K562 (cell line): ENCODE data around the gene CLCN6. TPM values are rescaled to one million over a fixed set of nuclear protein-coding genes. Genes with fewer than 3 reads are reported as not detected.

Source experiments
- CAMTA2 ChIP-seq: fragments of 250-450 bp; sonication (Bioruptor Pico); conservative IDR thresholded peaks from 2 replicates; pipeline ENCODE4 v1.5.1; 2022
- CBX3 ChIP-seq, 2 experiments: IDR thresholded peaks; 1 replicate in 1 of 2; 2 replicates in 1 of 2; pipeline ENCODE4 v1.6.1; 2012; ENCODE audit warnings: inconsistent platforms in 2 of 2, low read length in 2 of 2, borderline replicate concordance in 1 of 2, control low read depth in 1 of 2
- CCNT2 ChIP-seq: IDR thresholded peaks from 2 replicates; pipeline ENCODE4 v1.6.1; 2011; ENCODE audit warnings: borderline replicate concordance, low read depth, mild to moderate bottlenecking, moderate library complexity, mixed read lengths, low read length; ENCODE audit not compliant: insufficient read length; ENCODE audit errors: extremely low read depth
- CREM ChIP-seq: IDR thresholded peaks from 2 replicates; pipeline ENCODE4 v1.6.1; 2014; ENCODE audit warnings: antibody characterized with exemption, low read depth
- EHMT2 ChIP-seq: fragments of 450-650 bp; IDR thresholded peaks from 2 replicates; pipeline ENCODE4 v1.6.1; 2018; ENCODE audit warnings: antibody characterized with exemption
- KAT8 ChIP-seq: fragments of 450-650 bp; IDR thresholded peaks from 2 replicates; pipeline ENCODE4 v1.6.1; 2016; ENCODE audit warnings: low read depth, mild to moderate bottlenecking
- MAZ ChIP-seq, 2 experiments: fragments of 450-650 bp in 1 of 2; sonication (generic) in 1 of 2; formaldehyde crosslinking; IDR thresholded peaks in 1 of 2; conservative IDR thresholded peaks in 1 of 2; 2 replicates each; pipeline versions ENCODE4 v1.4.0 to v1.5.0; 2020; ENCODE audit warnings: mild to moderate bottlenecking in 1 of 2, missing genetic modification reagents in 1 of 2
- MBD2 ChIP-seq: sonication (generic); IDR thresholded peaks from 2 replicates; pipeline ENCODE4 v1.6.1; 2016; ENCODE audit warnings: low read depth, borderline replicate concordance
- MYC ChIP-seq, 2 experiments: fragments of 250-450 bp in 1 of 2; sonication (Bioruptor Pico) in 1 of 2; IDR thresholded peaks; 2 replicates each; pipeline versions ENCODE4 v1.5.1 to v1.6.1; 2012 to 2021; ENCODE audit warnings: low read depth in 2 of 2, borderline replicate concordance in 1 of 2, improper control_type of control experiment in 1 of 2, low read length in 1 of 2, mild to moderate bottlenecking in 1 of 2, moderate library complexity in 1 of 2
- NFE2L1 ChIP-seq: fragments of 450-650 bp; IDR thresholded peaks from 2 replicates; pipeline ENCODE4 v1.6.1; 2016; ENCODE audit warnings: missing genetic modification characterization, low read depth, mild to moderate bottlenecking, missing compliant biosample characterization, moderate library complexity, borderline replicate concordance
- NR4A1 ChIP-seq, 2 experiments: fragments of 250-450 bp in 1 of 2; fragments of 450-650 bp in 1 of 2; sonication (Bioruptor Pico) in 1 of 2; IDR thresholded peaks; 2 replicates each; pipeline versions ENCODE4 v1.4.0 to v1.6.1; 2016 to 2020; ENCODE audit warnings: mild to moderate bottlenecking in 2 of 2, missing compliant biosample characterization in 1 of 2, missing genetic modification characterization in 1 of 2, moderate library complexity in 1 of 2
- POLR2B ChIP-seq: fragments of 450-650 bp; IDR thresholded peaks from 2 replicates; pipeline ENCODE4 v1.6.1; 2018; ENCODE audit warnings: low read depth; ENCODE audit not compliant: partially characterized antibody
- RBFOX2 ChIP-seq: fragments of 200-400 bp; formaldehyde crosslinking; IDR thresholded peaks from 2 replicates; pipeline ENCODE4 v1.6.1; 2017; ENCODE audit warnings: low read depth, mild to moderate bottlenecking, low read length, moderate library complexity
- RBM22 ChIP-seq: fragments of 200-400 bp; formaldehyde crosslinking; IDR thresholded peaks from 2 replicates; pipeline ENCODE4 v1.6.1; 2018; ENCODE audit warnings: low read length, low read depth; ENCODE audit not compliant: poor library complexity, severe bottlenecking
- TAF15 ChIP-seq: fragments of 200-400 bp; formaldehyde crosslinking; IDR thresholded peaks from 2 replicates; pipeline ENCODE4 v1.6.1; 2017; ENCODE audit warnings: mild to moderate bottlenecking, low read depth, low read length, moderate library complexity
- XRCC5 ChIP-seq: fragments of 200-400 bp; formaldehyde crosslinking; IDR thresholded peaks from 2 replicates; pipeline ENCODE4 v1.6.1; 2017; ENCODE audit warnings: low read depth, mild to moderate bottlenecking, low read length
- ZKSCAN8 ChIP-seq: fragments of 200-800 bp; sonication (Bioruptor generic); IDR thresholded peaks from 2 replicates; pipeline ENCODE4 v1.6.1; 2016; ENCODE audit warnings: missing genetic modification characterization, missing compliant biosample characterization
- ZNF239 ChIP-seq: fragments of 250-450 bp; sonication (Bioruptor Pico); IDR thresholded peaks from 2 replicates; pipeline ENCODE4 v1.4.0; 2020; ENCODE audit warnings: mild to moderate bottlenecking
- ZNF384 ChIP-seq: IDR thresholded peaks from 2 replicates; pipeline ENCODE4 v1.6.1; 2012; ENCODE audit warnings: low read depth, low read length, improper control_type of control experiment
- ZNF408 ChIP-seq: fragments of 250-450 bp; sonication (Bioruptor Pico); IDR thresholded peaks from 2 replicates; pipeline ENCODE4 v1.4.0; 2020; ENCODE audit warnings: low read depth, mild to moderate bottlenecking, moderate library complexity
- ZNF699 ChIP-seq: fragments of 250-450 bp; sonication (Bioruptor Pico); IDR thresholded peaks from 2 replicates; pipeline ENCODE4 v1.8.0; 2021; ENCODE audit warnings: mild to moderate bottlenecking, moderate library complexity; ENCODE audit not compliant: insufficient replicate concordance
- ZNF778 ChIP-seq: fragments of 450-650 bp; formaldehyde crosslinking; IDR thresholded peaks from 2 replicates; pipeline ENCODE4 v1.4.0; 2020; ENCODE audit warnings: mild to moderate bottlenecking, moderate library complexity
- polyA plus RNA-seq, 8 experiments: library from polyadenylated mRNA; depleted of rRNA in 4 of 8; stranded (reverse) in 5 of 8; unstranded in 3 of 8; fragments of >200 nt; fragmentation: Nextera tagmentation in 2 of 8; fragmentation: Illumina TruSeq in 1 of 8; extraction: Ambion mirVana in 2 of 8; extraction: Trizol in 1 of 8; gene quantifications; 2 replicates each; pipeline versions ENCODE4 v1.2.1 to v1.2.3, GENCODE V29; 2011 to 2014; ENCODE audit warnings: inconsistent platforms in 1 of 8, missing spikeins in 1 of 8
- total RNA-seq, 7 experiments: library from RNA; depleted of rRNA in 6 of 7; stranded (reverse); fragments of >200 nt in 6 of 7; fragmentation: Illumina TruSeq in 2 of 7; extraction: Trizol in 2 of 7; gene quantifications; 2 replicates each; pipeline versions ENCODE4 v1.2.1 to v1.2.3, GENCODE V29; 2011 to 2021; ENCODE audit warnings: low replicate concordance in 1 of 7
- TF ChIP-seq, protein P1 (sequence below): fragments of 250-450 bp; sonication (Bioruptor Pico); IDR thresholded peaks from 2 replicates; pipeline ENCODE4 v1.6.1; 2021; ENCODE audit warnings: mild to moderate bottlenecking
- TF ChIP-seq, protein P2 (sequence below): sonication (generic); formaldehyde crosslinking; IDR thresholded peaks from 2 replicates; pipeline ENCODE4 v1.8.0; 2023; ENCODE audit warnings: mild to moderate bottlenecking, missing genetic modification reagents

The CLCN6 gene
- total and polyA plus RNA-seq, 9 of the 15 experiments (the other 6 are each of a cell fraction or from before 2014, with no cell fraction given): 2.0 to 21.8 (median 13.6) TPM

DNA sequence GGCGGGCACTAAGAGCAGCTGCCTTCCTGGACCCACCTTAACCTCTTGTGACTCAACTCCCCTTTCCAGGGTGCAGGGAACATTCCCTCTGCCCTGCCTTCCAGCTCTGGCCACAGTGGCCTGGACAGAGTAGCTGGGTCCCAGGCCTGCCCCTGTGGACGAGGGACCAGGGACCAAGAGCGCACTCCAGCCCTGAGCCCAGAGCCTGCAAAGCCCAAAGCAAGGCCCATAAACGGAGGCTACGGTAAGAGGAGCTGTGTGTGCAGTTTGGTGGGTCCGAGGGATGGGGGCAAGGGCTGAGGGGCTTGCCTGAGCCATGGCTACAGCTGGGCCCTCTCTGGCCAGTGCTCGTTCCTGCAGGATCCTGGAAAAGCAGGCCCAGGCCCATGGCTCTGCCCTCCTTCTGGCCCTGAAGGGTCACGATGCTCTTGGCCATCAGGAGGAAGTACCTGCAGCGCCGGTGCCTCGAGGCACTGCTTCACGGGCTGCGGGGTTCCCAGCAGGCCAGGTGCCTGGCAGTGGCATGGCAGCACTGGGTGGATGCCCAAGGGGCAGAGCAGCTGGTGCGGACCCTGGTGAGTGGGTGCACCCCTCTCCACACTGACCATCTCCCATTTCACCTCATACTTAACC lies 18.1 kb upstream of the CLCN6 start (continued):
- TF ChIP-seq CAMTA2 (0 out of 2 replicates have a peak, but pooled peaks have one; percentile 47), ZNF778 (CRISPR knock-in tag) (no peak), CCNT2 (no peak), NFE2L1 (no peak), RBFOX2 (peak; percentile 66), KAT8 (no peak), NR4A1 (CRISPR knock-in tag; IDR thresholded peaks at IDR 0.05) (no peak), NR4A1 (tag; IDR thresholded peaks at IDR 0.05) (no peak), ZNF408 (no peak), MYC (IDR thresholded peaks at IDR 0.05; ENCODE audit: low read depth, low read length) (no peak), MYC (CRISPR knock-in tag; IDR thresholded peaks at IDR 0.05; ENCODE audit: borderline replicate concordance, low read depth) (no peak), RBM22 (peak; percentile 46), ZNF384 (no peak), CBX3 (IDR thresholded peaks at IDR 0.05; ENCODE audit: borderline replicate concordance in 1 of 2, low read length in 2 of 2) (no peak), EHMT2 (no peak), ZKSCAN8 (CRISPR knock-in tag) (no peak), TAF15 (no peak), ZNF699 (no peak), ZNF239 (CRISPR knock-in tag) (no peak), MBD2 (no peak), XRCC5 (no peak), CREM (no peak), MAZ (CRISPR knock-in tag; conservative IDR thresholded peaks at IDR 0.05 in 1 of 2, IDR thresholded peaks at IDR 0.05 in 1 of 2) (peak; percentile 28 to 39; a peak in 1 of 4 replicates), POLR2B (peak; percentile 63)
- TF ChIP-seq, protein P1, sequence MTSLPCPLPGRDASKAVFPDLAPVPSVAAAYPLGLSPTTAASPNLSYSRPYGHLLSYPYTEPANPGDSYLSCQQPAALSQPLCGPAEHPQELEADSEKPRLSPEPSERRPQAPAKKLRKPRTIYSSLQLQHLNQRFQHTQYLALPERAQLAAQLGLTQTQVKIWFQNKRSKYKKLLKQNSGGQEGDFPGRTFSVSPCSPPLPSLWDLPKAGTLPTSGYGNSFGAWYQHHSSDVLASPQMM: no peak
- TF ChIP-seq, protein P2, sequence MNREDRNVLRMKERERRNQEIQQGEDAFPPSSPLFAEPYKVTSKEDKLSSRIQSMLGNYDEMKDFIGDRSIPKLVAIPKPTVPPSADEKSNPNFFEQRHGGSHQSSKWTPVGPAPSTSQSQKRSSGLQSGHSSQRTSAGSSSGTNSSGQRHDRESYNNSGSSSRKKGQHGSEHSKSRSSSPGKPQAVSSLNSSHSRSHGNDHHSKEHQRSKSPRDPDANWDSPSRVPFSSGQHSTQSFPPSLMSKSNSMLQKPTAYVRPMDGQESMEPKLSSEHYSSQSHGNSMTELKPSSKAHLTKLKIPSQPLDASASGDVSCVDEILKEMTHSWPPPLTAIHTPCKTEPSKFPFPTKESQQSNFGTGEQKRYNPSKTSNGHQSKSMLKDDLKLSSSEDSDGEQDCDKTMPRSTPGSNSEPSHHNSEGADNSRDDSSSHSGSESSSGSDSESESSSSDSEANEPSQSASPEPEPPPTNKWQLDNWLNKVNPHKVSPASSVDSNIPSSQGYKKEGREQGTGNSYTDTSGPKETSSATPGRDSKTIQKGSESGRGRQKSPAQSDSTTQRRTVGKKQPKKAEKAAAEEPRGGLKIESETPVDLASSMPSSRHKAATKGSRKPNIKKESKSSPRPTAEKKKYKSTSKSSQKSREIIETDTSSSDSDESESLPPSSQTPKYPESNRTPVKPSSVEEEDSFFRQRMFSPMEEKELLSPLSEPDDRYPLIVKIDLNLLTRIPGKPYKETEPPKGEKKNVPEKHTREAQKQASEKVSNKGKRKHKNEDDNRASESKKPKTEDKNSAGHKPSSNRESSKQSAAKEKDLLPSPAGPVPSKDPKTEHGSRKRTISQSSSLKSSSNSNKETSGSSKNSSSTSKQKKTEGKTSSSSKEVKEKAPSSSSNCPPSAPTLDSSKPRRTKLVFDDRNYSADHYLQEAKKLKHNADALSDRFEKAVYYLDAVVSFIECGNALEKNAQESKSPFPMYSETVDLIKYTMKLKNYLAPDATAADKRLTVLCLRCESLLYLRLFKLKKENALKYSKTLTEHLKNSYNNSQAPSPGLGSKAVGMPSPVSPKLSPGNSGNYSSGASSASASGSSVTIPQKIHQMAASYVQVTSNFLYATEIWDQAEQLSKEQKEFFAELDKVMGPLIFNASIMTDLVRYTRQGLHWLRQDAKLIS (CRISPR knock-in tag): no peak
